HPDE6-E6E7 (cell line): ENCODE data around the gene ZC3H15.

Experiments used
- DNase-seq: peaks from one replicate; pipeline ENCODE4 v3.0.0; 2011; ENCODE audit warnings: missing footprints; ENCODE audit errors: extremely low spot score

ZC3H15 gene

GRCh38 chr2:186542002-186542401 is 55.9 kb downstream of the ZC3H15 start:
- no peak for DNase-seq

DNA sequence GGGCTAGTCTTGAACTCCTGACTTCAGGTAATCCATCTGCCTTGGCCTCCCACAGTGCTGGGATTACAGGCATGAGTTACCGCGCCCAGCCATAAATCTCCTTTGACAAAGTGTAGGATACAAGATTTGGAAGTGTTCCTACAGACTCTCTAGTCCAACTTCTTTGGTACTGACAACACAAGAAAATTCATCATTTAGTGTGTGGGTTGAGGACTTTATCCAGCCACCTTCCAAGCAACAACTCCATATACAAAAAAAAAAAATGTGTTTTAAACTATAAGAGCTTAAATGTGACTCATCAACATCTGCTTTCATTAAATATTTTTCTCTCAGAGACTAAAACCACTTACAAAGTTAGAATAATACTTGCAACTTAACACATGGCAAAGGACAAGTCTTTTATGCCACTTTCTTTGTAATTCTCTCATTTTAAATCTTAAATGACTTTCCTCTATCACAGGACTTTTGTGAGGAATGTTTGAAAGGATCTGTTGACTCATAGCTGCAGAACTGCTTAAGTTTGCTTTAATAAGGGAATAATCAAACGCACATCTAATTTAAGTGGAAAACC is 57.6 kb downstream of the ZC3H15 start:
- DNase-seq, result peak; percentile 11

- DNase-seq, result peak; percentile 60
Observed at GRCh38 chr2:186544255-186544675, 58.2 kb downstream of the ZC3H15 start.

DNA sequence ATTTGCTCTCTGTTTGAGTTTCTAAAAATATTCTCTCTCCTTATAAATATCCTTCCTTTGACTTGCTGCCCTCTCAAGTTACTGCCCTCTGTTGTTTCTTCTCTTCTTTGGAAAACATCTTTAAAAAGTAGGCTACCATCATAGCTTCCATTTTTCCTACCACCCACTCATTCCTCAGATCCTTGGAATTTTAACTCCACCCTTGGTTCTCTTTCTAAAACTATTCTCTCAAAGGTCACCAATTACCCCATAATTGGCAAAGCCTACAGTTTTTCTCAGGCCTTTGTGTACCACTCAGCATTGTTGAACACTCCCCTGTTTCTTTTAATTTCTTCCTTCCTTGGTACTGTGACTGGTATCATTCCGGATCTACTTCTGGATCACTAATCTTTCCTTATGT is 60.8 kb downstream of the ZC3H15 start:
- DNase-seq, result no peak

DNA sequence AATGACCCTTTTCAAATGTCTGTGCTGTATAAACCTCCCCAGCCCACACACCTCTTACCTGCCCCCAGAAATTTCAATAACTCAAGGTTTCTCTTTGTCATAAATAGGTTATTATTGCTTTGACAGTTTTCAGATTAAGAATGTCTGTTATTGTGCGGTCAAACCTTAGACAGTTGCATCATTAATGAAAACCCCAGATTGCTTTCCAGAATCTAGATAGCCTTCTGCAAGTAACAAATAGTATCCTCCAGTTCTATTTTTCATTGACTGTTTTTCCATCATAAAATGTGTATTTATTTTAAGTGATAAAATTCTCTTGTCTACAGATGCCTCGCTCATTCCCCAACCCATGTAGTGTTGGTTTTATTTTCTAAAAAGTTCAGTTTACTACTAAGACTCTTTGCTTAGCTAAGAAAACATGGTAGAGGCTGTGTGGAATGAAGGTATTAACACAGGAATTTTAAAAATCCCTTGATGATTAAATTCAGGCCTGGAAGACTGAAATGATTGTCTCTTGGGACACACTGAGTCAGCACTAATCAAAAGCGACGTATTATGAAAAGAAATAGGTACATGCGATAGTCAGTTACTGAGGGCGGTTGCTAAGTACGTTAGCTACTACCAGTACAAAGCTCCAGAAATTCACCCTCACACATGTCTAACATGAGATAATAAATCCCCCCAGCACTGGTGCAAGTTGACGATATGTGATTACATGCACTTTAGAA is 65.4 kb downstream of the ZC3H15 start:
- no peak for DNase-seq

DNA sequence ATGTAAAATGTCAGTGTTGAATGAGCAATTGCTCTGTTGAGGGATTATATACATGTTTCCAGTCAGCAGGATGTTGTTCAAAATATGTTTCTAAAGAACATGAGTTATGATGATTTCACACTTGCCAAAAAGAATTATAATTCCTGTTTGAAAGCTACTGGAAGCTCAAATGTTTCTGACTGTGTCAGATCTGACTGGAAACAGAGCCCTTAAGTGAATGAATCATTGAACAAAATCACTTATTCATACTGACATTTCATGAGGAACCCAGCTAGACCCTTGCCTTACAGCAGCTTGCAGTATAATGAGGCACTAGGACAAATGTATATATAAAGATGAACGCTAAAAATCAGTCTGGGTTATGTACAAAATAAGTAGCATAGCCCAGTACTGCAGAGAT is 68.4 kb downstream of the ZC3H15 start:
- DNase-seq, result no peak

DNA sequence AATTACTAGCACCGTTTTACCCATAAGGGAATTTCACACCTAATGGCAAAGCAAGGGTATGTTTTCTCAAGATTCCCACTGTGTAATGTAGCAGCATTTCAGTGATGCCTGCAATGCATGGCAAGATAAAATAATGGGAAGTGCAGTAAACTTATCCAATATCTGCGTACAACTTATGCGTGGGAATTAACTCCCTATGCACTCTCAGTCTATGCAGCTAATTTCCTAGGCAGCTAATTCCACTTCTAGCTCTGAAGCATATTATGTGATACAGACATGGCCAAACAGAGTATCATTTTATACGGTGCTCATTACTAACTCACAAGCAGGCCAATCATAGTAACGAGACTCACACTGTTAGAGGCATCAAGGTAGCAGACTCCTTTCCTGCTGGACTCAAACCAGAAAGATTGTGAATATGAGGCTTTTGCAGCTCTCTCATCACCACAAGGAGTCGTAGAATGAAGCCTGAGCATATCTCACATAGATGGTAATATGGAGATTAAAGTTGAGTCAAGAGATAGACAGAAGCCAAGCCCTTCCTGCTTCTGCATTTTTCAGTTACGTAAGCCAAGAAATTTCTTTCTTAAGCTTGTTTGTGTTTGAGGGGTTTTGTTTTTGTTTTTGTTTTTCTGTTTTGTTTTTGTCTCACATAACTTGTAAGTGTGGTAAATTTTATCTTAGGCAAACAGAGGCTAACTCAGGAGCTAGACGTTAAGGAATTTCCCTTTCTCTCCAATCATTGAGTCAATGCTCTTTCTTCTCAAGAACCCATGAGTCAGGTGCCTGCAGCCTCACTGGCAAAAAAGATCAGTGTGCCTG is 69.0 kb downstream of the ZC3H15 start:
- DNase-seq, result no peak

DNA sequence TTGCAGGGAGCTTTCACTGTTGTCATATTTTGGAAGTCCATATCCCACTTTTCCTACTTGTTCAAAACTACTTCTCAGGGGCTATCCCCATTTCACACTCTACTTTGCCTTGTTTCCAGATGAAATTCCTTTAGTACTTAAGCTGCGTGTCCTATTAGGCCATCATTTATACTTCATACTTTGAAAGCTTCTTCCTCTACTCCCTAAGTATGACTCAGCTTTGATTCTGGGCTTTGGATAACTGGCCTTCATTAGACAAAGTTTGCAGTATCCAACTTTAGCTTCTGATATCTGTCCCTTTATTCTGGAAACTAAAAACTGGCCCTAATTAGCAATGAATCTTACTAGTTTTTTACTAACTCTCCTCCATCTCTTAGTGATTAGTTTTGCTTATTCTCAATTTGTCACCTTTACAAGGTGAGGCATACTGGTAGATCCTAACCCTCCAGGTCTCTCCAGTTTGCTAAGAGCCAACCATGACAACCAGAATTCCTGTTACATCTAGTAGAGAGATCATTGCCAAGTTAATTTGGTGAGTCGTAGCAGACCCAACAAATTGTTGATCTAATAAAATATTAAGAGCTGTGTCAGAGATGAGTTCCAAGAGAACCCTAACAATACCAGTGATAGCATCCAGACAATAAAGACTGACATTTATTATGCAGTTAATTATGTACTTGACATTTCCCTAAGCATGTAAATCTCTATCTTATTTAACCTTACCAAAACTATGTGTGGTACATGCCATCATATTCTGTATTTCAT is 72.6 kb downstream of the ZC3H15 start:
- DNase-seq, result no peak
